ENCODE measurements around the gene GRB2.

Gene GRB2

GRCh38 chr17:75316253-75316652 lies 89.2 kb downstream of the GRB2 start:
- TF ChIP-seq SPI1 (IDR thresholded peaks at IDR 0.05; ENCODE audit: borderline replicate concordance, low read depth) (no peak), POLR2AphosphoS5 (IDR thresholded peaks at IDR 0.05; ENCODE audit: low read depth) (0 out of 2 replicates have a peak, but pooled peaks have one; percentile 30)
- no peaks in the 10 kb centered on the region for H3K27me3 ChIP-seq (ENCODE audit: insufficient read depth, poor library complexity, severe bottlenecking)
- no peak overlapping the region for H3K4me3 ChIP-seq (replicated peaks; ENCODE audit: insufficient read depth, low read length)
- H3K27ac ChIP-seq (replicated peaks), result peak overlapping the region; percentile 8
- no peak for DNase-seq (ENCODE audit: low read depth in 1 of 2, low spot score in 1 of 2)

- no peak overlapping the region for H3K4me3 ChIP-seq (replicated peaks; ENCODE audit: insufficient read depth, low read length)
- H3K27me3 ChIP-seq (ENCODE audit: insufficient read depth, poor library complexity, severe bottlenecking), result no peaks in the 10 kb centered on the region
- H3K27ac ChIP-seq (replicated peaks), result peak overlapping the region; percentile 8
- peak in 1 of 2 experiments; percentile 46 for DNase-seq (ENCODE audit: low read depth in 1 of 2, low spot score in 1 of 2)
- TF ChIP-seq CTCF (IDR thresholded peaks at IDR 0.05; ENCODE audit: insufficient read depth, low read length) (no peak), POLR2AphosphoS5 (IDR thresholded peaks at IDR 0.05; ENCODE audit: low read depth) (peak; percentile 15; the same call in 1 of the 2 replicates), GABPA (IDR thresholded peaks at IDR 0.05; ENCODE audit: low read depth) (no peak), REST (IDR thresholded peaks at IDR 0.05; ENCODE audit: insufficient replicate concordance, low read depth) (no peak)
These were observed 89.8 kb downstream of the GRB2 start for GRCh38 chr17:75315541-75316243.

- Histone ChIP-seq H3K27me3 (ENCODE audit: insufficient read depth, poor library complexity, severe bottlenecking) (no peaks in the 10 kb centered on the region), H3K27ac (replicated peaks) (peak overlapping the region; percentile 96), H3K4me3 (replicated peaks; ENCODE audit: insufficient read depth, low read length) (no peak overlapping the region)
- DNase-seq (ENCODE audit: low read depth in 1 of 2, low spot score in 1 of 2), result peak; percentile 87 to 90
- TF ChIP-seq SPI1 (IDR thresholded peaks at IDR 0.05; ENCODE audit: borderline replicate concordance, low read depth) (peak; percentile 75; the same call in 1 of the 2 replicates), POLR2AphosphoS5 (IDR thresholded peaks at IDR 0.05; ENCODE audit: low read depth) (peak; percentile 62), GABPA (IDR thresholded peaks at IDR 0.05; ENCODE audit: low read depth) (no peak), CTCF (IDR thresholded peaks at IDR 0.05; ENCODE audit: insufficient read depth, low read length) (no peak), REST (IDR thresholded peaks at IDR 0.05; ENCODE audit: insufficient replicate concordance, low read depth) (no peak)
These were observed 91.4 kb downstream of the GRB2 start for GRCh38 chr17:75313941-75314551.

- H3K27me3 ChIP-seq (ENCODE audit: insufficient read depth, poor library complexity, severe bottlenecking), result no peaks in the 10 kb centered on the region
- peak in 1 of 2 experiments; percentile 69 for DNase-seq (ENCODE audit: low read depth in 1 of 2, low spot score in 1 of 2)
- peak overlapping the region; percentile 96 for H3K27ac ChIP-seq (replicated peaks)
- no peak overlapping the region for H3K4me3 ChIP-seq (replicated peaks; ENCODE audit: insufficient read depth, low read length)
- TF ChIP-seq POLR2AphosphoS5 (IDR thresholded peaks at IDR 0.05; ENCODE audit: low read depth) (peak; percentile 32; the same call in 1 of the 2 replicates), SPI1 (IDR thresholded peaks at IDR 0.05; ENCODE audit: borderline replicate concordance, low read depth) (no peak)
These were observed 96.5 kb downstream of the GRB2 start for GRCh38 chr17:75308732-75309629.
